GM12872 (cell line): Measurements from ENCODE around the gene PYY.

Experiments
- CTCF ChIP-seq: IDR thresholded peaks from 3 replicates; pipeline ENCODE4 v1.5.1; 2011; ENCODE audit warnings: low read depth, mild to moderate bottlenecking, low read length, moderate library complexity; ENCODE audit not compliant: insufficient read depth

Gene PYY

DNA sequence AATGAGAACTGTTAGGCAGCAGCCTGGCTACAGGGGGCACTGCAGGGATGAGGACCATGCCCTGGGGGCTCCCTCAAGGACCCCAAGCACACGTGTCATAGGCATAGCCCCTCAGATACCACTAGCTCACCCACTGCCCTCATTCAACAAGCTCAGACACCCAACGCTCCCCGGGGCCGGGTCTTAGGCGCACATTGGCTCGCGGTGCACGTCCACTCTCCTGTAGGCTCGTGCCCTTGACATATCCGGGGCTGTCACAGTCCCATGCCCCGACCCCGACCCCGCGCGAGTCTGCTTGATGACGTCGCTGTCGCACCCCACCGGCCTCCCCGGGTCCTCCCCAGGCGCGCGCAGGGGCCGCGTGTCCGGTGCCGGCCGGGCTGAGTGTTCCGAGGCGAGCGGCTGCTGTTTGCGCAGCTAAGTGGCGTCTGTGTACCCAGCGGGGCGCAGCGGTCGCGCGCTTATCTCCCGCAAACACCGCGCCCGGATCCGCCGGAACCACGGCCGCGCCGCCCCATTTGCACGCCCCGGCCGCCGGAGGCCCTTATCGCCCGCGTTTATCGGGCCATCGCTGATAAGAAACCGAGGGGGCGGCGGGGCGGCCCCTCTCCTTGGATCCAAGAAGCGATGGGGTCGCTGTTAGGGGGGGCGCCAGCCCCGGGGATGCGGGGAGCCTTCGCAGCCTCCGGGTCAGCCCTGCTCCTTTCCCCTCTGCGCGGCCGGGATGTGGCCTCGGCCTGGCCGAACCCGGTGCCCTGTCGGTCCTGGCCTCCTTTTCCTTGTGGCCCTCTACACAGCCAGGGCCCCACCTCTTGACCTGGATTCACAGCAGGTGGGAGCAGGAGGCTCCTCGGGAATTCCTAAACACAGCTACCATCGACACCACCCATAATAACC is 30.0 kb upstream of the PYY start:
- TF ChIP-seq CTCF, result peak; percentile 31; the same call in 2 of the 3 replicates

- TF ChIP-seq CTCF, result no peak
These were observed 29.4 kb upstream of the PYY start for GRCh38 chr17:43983196-43983514.

- no peak for TF ChIP-seq CTCF
These were observed 28.4 kb upstream of the PYY start for GRCh38 chr17:43982171-43982570.

DNA sequence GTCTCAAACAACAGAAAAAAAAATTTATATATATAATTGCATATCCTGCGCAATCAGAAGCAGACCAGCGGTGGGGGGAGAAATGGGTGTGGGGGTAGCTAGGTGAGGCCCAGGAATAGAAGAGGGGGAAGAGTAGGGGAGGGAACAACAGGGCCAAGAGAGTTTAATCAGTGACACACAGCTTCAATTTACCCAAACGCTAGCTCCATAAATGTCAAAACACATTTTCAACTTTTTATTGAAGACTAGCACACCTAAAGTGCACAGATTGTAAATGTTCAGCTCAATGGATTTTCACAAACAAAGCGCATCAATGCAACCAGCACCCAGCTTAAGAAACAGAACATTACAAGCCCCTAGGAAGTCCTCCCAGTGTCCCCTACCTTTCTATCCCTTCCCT is 25.9 kb upstream of the PYY start:
- no peak for TF ChIP-seq CTCF

DNA sequence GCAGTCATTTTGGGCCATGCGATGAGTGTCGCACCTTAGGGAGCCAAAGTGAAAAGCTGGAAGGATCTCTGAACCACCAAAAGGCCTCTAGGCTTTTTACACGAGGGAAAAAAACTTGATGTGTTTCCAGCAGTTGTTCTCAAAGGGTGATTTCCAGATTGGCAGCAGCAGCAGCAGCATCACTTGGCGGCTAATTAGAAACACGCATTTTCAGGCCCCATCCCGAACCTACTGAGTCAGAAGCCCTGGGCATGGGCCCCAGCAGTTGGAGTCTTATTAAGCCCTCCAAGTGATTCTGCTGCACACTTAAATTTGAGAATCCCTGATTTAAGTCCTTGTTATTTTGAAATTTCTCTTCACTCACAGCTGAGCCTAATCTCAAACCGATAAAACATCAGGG is 25.3 kb upstream of the PYY start:
- no peak for TF ChIP-seq CTCF

DNA sequence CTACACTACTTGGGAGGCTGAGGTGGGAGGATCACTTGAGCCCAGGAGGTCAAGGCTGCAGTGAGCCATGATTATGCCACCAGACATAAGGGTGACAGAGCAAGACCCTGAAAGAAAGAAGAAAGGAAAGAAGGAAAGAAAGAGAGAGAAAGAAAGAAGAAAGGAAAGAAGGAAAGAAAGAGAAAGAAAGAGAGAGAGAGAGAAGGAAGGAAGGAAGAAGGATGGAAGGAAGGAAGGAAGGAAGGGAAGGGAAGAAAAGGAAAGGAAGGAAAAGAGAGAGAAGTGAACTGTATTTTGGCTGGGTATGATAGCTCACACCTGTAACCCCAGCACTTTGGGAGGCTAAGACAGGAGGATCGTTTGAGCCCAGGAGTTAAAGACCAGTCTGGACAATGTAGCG is 24.3 kb upstream of the PYY start:
- no peak for TF ChIP-seq CTCF

GRCh38 chr17:43976963-43977837 is 23.5 kb upstream of the PYY start:
- TF ChIP-seq CTCF, result no peak
